G401.6 (cell line): ENCODE measurements around the gene USP19.
A peak's percentile ranks its signal among the peaks of the same experiment; 100 is the strongest.

Source experiments
- FAIRE-seq: peaks from 2 replicates; lab custom pipeline; 2012; peaks lifted over from hg19 to GRCh38; lab: Jason Lieb, UNC

USP19 gene, protein sequence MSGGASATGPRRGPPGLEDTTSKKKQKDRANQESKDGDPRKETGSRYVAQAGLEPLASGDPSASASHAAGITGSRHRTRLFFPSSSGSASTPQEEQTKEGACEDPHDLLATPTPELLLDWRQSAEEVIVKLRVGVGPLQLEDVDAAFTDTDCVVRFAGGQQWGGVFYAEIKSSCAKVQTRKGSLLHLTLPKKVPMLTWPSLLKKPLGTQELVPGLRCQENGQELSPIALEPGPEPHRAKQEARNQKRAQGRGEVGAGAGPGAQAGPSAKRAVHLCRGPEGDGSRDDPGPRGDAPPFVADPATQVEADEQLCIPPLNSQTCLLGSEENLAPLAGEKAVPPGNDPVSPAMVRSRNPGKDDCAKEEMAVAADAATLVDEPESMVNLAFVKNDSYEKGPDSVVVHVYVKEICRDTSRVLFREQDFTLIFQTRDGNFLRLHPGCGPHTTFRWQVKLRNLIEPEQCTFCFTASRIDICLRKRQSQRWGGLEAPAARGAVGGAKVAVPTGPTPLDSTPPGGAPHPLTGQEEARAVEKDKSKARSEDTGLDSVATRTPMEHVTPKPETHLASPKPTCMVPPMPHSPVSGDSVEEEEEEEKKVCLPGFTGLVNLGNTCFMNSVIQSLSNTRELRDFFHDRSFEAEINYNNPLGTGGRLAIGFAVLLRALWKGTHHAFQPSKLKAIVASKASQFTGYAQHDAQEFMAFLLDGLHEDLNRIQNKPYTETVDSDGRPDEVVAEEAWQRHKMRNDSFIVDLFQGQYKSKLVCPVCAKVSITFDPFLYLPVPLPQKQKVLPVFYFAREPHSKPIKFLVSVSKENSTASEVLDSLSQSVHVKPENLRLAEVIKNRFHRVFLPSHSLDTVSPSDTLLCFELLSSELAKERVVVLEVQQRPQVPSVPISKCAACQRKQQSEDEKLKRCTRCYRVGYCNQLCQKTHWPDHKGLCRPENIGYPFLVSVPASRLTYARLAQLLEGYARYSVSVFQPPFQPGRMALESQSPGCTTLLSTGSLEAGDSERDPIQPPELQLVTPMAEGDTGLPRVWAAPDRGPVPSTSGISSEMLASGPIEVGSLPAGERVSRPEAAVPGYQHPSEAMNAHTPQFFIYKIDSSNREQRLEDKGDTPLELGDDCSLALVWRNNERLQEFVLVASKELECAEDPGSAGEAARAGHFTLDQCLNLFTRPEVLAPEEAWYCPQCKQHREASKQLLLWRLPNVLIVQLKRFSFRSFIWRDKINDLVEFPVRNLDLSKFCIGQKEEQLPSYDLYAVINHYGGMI (N-terminal part only)

DNA sequence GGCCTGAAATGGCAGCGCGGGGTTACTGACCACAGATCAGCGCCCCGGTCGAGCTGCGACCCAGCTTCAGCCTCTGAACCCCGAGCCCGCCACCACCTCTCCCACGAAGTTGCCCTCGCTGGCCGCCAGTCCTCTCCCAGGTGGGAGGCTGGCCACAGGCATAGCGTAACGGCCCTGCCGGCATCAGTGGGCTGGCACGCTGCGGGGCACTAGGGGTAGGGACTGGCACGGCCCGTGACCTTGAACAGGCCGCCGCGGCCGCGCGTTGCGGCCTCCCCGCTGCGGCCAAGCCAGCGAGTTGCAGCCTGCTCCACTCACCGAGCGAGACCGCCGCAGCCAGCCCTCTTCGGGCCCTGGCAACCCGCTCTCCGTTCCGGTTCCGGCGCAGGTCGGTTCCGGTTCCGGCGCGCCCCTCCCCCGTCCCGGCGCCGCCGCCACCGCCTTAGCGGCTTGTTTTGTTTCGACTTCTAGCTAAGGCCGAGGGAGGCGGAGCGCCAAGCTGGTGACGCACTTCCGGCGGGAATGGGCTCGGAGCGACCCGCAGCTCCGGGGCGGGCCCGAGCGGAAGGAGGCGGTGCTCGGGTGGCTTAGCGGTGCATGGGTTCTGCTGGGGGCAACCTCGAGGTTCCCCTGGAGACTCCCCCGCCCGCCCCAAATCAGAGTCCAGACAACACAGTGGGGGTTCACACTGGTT lies at the start of gene USP19:
Gene USP19 (minus strand): TSS at position 386 of the 694 bp plus-strand sequence. CDS start 1,678 bp downstream, outside the sequence.
- peak; percentile 94 for FAIRE-seq

DNA sequence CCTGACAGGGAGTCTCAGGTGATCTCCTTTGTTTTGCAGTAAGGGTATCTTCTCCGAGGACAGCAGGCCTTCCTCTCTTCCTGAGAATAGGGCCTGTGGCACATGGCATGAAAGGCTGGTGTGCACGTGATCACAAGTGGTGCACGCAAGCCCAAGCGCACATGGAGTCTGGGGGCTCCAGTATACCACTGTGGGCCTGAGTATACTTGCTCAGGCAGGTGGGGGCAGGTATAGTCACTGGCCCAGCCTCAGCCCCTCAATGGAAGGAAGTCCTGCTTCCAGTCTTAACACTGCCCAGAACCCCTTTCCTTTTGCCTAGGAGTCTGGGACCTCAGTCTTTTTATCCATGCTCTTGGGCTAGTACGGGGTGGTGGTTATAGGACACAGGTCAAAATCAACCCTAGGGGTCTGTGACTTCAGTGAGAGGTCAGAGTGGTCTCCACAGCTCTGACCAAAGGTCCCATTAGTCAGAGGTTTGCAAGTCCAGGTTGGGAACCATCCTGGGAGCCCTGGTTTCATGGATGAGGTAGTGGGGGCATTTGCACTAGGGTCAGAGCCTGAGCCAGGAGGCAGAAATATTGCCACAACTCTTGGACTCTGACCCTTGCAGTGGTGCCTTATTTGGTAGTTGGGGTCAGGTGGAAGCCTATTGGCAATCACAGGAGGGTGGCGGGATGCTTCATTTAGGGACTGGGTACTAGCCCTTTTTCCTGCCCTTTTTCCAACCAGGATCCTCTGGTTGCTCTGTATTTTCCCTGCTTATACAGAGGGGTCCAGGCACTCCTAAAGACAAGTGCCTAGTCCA lies 46.3 kb upstream of the USP19 start:
- no peak for FAIRE-seq

DNA sequence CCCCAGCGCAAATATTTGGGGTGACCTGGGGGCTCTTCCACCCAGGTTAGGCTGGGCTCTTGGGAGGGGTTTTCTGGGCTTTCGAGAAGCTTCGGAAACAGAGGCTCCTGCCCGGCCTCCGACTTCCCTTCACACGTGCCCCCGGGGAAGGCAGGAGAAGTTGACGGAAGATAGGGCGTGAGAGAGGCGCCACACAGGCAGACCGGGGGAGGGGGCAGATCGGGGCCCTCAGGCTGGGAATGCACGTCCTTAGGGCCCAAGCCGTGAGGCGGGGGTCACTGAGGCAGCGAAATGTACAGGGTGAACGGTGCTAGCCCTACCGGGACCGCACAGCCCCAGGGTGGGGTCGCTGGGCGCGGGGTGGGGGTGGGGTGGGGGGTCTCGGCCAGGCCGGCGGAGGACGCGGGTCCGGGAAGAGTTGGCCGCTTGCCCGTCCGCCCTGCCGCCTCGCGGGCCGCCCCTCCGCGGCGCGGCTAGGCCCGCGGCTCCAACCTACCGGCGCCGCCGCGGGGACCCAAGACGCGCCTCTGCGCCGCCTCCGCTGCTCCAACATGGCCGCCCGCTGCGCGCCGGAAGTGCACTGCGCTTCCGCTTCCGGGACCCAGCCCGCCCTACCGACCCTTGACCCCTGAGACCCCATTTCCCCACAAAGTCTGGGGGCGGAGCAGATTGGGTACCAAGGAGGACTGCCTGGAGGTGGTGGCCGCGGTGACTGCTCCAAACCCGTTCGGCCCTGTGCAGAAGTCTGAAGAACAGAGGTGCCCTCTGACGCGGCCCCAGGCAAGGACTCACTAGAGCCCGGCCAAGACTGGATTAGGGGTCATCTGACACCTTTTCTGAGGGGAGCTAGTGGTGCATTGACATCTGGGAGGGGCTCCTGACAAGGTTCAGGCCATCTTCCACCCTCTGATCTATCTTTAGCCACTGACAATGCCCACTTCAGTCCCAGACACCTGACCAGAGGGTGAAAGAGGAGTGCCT lies 45.4 kb upstream of the USP19 start, which contains the start of gene CCDC71:
Gene CCDC71 (minus strand): TSS at position 561 of the 981 bp plus-strand sequence. CDS start 2,123 bp downstream, outside the sequence.
- no peak for FAIRE-seq

DNA sequence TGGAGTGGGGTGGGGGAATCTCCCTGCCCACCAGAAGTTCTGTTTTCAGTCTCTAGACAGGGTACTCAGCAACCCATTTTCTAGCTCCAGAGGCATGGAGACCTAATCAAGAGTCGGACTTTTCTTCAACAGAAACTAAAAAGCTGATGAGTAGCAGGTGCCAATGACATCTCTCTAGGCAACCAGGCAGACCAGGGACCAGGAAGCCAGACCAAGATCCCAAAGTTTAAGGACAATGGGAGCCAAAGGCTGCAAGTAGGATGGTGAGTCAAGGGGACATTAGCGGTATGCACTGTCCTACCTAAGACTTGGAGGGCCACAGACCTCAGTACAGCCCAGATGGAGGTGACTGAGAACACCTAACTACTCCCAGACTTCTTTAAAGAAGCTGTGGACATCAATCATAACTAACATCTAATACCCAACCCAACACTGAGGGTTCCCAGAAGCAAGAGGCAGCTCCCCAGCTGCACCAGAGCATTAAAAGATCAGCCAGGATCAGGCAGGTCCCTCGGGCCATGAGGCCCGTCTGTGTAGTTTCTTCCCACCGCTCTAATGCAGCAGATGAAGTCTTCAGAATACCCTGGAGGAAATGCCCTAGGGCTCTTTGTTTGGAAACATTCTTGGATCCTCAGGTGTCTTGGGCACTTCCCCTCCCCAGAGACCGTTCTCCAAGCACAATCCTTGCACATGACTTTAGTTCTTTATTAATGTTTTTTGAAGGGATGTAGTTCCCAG lies 44.5 kb upstream of the USP19 start:
- FAIRE-seq = no peak

DNA sequence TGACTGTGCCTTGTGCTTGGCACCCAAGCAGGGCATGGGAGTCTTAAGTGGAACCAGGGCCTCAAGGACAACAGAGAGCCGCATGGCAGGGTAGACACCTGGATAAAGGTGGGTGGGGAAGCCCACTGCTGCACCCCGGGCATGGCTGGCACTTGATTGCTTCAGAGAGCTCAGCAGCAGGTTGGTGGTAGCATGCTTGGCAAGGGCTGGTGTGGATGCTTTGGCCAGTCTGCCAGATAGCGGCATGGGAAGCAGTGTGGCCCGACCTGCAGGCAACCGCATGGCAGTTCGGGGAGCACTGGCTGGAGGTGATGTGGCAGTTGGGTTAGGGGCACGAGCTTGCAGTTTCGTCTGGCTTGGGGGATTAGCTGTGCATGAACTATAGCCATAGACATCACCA lies 43.0 kb upstream of the USP19 start:
- FAIRE-seq = no peak

DNA sequence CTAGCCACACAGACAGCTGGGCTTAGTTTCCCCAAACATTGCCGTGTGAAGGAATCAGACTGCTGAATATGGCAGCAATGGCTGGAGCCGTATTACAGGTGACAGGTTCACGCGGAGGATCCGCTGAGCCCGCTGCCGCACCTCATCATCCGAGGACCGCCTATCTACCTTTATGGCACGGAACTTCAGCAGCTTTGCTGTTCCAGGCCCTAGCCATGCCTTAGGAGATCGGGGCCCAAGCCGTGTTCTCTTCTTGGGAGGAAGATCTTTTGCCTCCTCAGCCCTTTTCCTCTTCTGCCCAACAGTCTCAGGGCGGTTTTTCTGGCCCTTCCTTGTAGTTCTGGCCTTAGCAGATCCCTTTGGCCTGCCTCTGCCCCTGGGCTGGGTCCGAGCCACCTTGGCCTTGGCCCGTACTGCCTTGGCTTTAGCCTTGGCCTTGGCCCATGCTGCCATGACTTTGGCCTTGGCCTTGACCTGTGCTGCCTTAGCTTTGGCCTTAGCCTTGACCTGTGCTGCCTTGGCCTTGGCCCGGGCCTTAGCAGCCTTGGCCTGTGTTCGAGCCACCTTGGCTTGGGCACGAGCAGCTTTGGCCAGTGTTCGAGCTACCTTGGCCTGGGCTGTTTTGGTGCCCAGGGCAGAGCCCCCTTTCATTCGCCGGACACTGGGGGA lies 42.3 kb upstream of the USP19 start:
- FAIRE-seq = no peak

DNA sequence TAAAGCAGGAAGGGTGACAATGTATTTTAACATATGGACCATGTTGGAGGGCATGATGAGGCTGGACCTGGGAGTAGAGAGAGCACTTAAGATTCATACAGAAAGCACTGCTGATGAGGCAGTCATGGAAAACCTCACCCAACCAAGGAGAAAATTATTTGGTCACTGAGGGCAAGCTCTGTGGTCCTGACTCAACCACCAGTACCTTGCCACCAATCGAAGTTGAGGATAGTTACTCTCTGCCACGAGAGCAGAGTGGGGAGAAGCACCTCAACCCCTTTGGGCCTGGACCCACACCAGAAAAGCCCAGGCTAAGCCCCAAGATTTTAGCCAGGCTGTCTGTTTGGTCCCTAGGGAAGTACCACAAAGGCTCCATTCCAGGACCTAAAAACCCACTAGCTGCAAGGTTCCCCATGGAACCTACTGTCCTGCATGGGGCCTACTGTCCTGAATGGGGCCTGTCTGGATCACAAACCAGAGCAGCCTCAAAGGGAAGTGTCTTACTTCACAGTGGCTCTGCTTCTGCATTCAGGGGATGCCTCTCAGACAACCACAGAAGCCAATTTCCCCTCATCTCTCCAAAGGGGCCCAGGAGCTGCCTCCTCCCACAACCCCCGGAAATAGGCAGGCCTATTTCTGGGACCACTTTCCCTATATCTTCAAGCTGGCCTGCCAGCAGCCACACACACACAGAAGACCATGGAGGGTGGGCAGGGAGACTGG lies 41.3 kb upstream of the USP19 start:
- no peak for FAIRE-seq

DNA sequence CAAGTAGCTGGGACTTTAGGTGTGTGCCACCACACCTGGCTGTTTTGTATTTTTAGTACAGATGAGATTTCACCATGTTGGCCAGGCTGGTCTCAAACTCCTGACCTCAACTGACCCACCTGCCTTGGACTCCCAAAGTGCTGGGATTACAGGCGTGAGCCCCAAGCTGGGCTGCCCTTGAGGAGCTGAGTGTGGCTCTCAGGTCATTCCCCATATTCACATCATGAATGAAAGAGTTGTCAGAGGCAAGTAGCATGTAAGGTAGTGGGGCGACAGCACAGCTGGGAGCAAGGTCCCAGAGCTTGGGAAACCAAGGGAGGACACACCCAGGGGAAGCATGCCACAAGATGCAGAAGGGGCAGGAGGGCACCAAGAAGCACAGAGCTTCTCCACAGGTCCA lies 40.6 kb upstream of the USP19 start:
- FAIRE-seq = no peak

DNA sequence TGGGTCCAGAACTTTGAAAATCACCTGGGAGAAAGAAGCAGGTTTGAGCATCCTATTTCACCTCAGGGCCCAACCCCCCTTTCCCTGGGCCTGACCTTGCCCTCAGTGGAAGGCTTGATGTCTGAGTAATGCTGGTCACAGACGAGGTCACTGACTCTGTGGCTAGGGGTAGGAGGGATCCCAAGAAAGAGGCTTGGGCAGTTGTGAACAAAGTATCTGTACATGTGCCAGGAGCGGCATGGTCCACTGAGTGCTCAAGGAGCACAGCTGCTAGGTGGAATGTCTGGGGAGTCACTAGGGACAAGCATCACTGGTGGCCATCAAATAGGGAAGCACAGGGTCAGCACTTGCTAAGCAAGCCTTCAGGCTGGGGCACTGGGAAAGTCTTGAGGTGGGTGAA lies 38.2 kb upstream of the USP19 start:
- no peak for FAIRE-seq

DNA sequence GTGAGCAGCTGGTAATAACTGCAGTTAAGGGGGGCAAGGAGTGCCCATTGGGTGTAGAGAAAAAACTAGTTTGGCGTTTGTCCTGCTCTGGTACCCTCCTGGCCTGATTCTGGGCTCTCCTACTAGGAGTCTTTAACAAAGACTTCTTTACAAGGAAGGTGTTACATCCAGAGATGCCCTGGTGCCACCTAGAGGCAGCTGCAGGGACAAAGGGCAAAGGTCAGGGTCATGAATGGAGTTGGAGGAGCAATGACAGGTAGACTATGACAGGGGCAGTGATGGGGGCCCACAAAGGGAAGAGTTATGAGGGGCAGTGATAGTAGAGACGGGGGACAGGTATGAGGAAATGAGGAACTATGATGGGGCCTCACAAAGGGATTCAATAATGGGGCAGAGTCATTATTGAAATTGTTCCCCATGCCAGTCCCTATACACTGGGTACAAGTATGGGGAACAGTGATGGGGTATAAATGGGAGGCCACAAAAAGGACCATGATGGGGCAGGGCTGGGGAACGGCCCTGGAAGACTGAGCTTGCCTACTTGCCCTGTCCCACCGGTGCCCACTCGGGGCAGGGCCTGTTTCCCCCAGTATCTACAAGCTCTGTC lies 37.6 kb upstream of the USP19 start:
- FAIRE-seq = no peak

DNA sequence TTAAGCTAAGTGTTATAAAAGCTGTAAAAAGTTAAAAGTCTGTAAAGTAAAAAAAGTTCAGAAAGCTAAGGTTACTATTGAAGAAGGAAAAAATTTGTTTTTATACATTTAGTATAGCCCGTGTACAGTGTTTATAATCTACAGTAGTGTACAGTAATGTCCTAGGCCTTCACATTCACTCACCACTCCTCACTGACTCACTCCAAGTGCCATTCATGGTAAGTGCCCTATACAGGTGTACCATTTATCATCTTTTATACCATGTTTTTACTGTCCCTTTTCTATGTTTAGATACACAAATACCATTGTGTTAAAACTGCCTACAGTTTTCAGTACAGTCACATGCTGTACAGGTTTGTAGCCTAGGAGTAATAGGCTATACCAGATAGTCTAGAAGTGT lies 36.7 kb upstream of the USP19 start:
- no peak for FAIRE-seq

DNA sequence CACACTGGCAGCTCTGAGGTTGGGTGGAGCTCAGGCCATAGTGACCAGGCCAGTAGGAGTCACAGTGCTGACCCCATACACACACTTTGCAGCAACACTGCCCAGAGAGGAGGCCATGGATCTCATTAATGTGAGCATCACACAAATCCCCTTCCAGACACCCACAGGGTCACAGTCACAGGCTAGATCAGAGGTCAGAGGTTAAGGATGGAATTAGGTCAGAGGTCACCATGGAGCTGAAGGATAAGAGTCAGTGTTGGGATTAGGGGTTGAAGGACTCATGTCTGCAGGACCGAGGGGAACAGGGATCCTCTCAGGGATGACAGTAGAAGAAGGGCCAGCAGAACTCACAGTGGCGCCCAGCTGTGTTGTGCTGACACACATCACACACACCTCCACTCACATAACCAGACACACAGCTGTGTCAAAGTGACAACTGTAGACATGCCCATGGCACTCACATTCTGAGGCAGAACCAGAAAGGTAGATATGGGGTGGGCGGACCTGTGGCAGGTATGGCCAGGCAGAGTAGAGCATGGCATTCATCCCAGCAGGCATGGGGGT lies 32.8 kb upstream of the USP19 start:
- FAIRE-seq = no peak

DNA sequence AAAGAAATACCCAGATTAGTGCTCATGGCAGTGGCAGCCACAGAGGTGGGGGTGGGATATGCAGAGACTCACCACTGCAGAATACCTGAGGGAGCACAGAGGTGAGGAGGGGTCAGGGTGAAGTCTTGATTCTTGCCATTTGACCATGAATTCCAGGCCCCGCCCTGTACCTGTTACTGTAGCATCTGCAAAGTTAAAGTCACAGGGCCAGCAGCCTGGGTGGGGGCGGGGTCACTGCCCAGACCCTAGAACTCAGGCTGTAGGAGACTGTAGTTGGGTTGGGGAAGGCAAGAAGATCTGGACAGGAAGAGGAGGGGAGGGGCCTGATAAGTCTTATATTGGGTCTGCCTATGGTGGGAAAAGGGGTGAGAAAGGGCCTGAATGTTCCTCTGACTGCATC lies 31.0 kb upstream of the USP19 start:
- no peak for FAIRE-seq

DNA sequence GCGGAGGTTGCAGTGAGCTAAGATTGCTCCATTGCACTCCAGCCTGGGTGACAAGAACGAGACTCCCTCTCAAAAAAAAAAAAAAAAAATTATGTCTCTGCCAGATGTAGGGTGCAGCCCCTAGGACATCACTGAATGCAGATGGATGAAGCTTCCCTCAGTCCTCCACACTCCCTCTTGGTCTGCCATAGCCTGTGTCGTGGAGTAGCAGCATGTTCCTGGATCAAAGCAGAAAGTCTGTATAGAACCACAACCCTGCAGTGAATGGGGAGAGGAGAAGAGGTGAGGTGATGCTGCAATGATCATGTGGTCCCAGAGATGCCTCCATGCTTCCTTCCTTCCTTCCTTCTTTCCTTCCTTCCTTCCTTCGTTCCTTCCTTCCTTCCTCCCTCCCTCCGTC lies 27.5 kb upstream of the USP19 start:
- no peak for FAIRE-seq

DNA sequence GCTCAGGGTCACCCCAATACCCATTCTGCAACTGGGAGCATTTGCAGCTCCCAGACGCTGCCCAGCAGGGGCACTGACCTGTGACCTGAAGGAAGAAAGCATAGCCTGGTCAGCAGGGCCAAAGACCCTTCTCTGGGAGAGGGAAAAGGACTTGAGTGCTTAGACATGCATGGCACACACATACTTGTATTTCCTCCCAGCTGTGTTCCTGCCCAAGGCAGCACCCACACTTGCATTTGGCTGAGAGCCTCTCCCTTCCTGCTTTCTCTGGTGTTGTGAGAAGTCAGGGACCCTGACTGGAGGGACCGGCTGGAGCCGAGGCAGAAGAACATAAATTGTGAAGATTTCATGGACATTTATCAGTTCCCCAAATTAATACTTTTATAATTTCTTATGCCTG lies 19.5 kb upstream of the USP19 start:
- no peak for FAIRE-seq

DNA sequence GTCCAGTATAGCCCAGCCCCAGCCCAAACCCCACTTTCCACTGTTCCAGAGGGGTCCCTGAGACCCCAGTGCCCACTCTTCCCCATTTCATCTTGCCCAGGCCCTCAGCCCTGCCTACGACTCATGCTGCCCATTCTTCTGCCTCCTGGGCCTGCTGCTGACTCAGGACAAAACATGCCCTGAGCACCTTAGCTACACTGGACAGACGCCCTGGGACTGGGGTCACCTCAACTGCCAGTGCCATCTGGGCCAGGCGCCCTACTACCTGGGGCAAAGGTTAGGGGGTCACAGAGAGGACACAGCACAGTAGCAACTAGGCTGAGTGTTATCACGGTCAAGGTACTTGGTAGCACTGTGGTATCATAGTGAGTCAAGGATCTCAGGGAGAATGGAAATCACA lies 14.9 kb upstream of the USP19 start:
- FAIRE-seq = no peak
